HG03460 (cell line): ENCODE data around the gene NPHP4.

Source experiments
- ATAC-seq: cut with Tn5 transposase; IDR thresholded peaks from one replicate; pipeline ENCODE4 v1.9.1; 2021; ENCODE audit not compliant: unreplicated experiment

NPHP4 gene

GRCh38 chr1:5837976-5838653, 154.1 kb downstream of the NPHP4 start:
- no peak for ATAC-seq

GRCh38 chr1:5836776-5837440, 155.3 kb downstream of the NPHP4 start:
- ATAC-seq: no peak

DNA sequence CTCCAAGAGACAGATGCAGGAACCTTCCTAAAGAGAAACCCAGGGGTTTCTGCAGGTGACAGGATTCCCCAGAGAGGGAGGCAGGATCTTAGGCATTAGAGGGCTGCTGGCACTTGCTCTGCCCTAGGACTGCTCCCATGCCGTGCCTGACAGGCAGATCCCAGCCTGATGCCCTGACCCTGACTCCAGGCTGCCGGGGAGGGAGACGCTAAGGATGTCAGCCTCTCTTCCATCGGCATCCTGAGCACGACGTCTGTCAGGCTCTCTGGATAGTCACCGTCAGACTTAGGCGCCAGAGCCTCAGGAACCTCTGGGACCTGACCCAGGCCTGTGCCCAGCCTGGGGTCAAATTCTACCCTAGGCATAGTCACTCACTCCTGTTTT, 157.1 kb downstream of the NPHP4 start:
- no peak for ATAC-seq

DNA sequence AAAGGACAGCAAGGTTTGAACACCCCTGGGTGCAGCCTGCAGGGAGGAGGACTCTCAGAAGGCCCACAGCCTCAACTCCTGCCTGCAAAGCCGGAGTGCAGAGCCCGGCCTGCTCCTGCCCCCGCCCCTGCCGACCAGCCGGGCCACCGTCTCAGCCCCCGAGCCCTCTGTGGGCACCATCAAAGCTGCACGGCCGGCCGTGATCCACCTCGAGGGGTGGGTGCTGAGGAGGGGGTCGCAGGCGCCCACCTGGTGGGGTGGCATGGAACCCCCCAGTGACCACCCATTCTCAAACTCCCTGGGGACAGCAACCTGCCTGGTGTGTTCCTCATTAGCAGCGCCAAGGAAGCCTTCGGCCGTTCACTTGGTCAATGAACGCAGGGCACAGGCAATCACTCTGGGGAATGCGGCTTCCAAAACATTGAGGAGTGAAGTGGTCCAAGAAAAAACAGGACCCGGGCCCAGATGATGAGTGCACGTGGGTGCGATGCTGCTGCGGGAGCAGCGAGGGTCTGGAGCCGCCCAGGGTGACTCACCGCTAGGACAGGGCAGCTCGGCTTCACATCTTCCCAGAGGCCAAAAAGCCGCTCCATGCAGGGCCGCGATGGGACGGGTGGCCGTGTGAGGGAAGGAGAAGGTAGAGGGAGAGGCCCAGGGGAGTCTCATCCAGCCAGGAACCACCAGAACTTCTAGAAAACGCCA, 157.6 kb downstream of the NPHP4 start:
- no peak for ATAC-seq

DNA sequence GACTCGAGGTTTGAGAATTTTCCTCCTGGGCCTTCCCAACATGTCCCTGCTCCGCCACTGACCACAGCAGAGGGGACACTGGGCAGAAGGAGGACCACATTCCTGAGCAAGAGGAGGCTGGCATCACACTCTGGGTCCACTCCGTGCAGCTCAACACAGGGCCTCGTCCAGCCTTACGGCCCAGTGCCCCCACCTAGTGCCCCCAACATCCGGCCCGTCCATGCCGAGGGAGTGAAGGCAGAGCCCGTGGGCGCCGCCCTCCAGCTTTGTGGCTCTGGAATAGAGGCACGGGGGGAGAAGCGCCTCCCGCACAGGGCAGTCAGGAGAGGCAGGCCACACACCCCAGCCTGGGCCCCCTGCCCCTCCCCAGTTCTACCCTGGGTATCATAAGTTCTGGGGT, 158.3 kb downstream of the NPHP4 start:
- no peak for ATAC-seq

- ATAC-seq: no peak
These were observed 159.0 kb downstream of the NPHP4 start for GRCh38 chr1:5832916-5833895.

GRCh38 chr1:5831600-5832335, 160.5 kb downstream of the NPHP4 start:
- ATAC-seq: no peak

- ATAC-seq: no peak
These were observed 161.2 kb downstream of the NPHP4 start for GRCh38 chr1:5830771-5831599.

GRCh38 chr1:5829414-5829813, 162.8 kb downstream of the NPHP4 start:
- no peak for ATAC-seq

GRCh38 chr1:5828308-5828935, 163.8 kb downstream of the NPHP4 start:
- ATAC-seq: no peak

GRCh38 chr1:5827516-5827915, 164.7 kb downstream of the NPHP4 start:
- no peak for ATAC-seq

GRCh38 chr1:5826601-5827000, 165.6 kb downstream of the NPHP4 start:
- no peak for ATAC-seq

DNA sequence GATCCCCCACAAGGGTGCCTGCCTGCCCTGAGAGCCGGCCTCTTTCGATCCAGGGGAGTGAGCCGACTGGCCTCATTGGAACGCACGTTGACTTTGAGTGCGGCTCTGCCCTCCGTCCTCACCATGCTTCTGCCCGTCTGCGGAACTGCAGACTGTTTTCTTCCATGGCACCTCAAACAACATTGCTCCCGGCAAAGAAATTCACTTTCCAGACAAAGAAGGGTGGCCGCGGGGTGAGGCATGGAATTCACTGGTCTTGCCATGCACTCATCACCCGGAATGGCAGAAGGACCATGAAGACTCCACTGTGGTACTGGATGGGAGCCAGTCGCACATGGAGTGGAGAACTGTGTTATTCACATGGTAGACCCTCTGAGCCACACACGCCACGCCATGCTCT, 169.5 kb downstream of the NPHP4 start:
- no peak for ATAC-seq

DNA sequence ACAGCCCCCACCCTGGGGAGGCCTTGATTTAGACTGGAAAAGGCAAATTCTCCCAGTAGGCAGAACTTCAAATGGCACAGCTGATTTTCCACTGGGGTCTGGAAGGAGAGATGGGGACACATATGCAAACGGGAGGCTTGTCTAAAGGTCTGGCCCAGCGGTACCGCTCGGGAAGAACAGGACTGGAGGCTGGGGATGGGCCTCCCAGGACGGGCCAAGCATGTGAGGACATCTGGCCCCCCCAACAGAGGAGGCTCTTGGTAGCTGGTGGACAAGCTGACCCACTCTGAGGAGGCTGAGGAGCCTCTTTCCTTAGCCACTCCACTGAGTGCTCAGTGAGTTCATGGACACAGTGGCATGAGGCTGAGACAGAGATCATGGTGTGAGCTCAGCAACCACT, 170.0 kb downstream of the NPHP4 start:
- ATAC-seq: no peak

DNA sequence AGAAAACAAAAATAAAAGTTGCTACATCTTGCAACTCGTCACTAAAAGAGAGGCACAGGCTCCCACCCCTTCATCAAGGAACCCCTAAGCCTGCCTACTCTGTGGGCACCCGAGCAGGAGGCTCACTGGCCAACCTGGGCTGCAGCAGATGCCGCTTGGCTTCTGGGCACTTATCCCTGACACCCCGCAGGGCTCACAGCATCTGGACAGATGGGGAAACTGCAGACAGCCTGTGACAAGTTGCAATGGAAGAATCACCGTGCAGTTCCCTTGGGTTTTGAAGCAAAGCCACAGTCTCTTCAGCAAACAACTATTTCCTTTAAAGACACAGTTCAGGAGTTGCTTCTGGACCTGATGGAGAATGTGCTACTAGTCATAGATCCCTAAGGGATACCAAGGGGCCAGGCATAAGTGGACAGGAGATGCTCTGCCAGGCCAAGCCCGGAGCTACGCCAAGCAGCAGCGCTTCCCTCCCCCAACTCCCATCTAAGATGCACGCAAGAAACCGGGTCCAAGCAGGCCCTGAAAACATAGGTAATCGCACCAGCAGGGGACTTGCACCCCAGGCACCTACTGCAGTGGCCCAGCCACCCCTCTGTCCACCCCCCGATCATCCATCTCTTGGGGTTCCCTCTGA, 170.6 kb downstream of the NPHP4 start:
- ATAC-seq: no peak

GRCh38 chr1:5820026-5820421, 172.2 kb downstream of the NPHP4 start:
- no peak for ATAC-seq

DNA sequence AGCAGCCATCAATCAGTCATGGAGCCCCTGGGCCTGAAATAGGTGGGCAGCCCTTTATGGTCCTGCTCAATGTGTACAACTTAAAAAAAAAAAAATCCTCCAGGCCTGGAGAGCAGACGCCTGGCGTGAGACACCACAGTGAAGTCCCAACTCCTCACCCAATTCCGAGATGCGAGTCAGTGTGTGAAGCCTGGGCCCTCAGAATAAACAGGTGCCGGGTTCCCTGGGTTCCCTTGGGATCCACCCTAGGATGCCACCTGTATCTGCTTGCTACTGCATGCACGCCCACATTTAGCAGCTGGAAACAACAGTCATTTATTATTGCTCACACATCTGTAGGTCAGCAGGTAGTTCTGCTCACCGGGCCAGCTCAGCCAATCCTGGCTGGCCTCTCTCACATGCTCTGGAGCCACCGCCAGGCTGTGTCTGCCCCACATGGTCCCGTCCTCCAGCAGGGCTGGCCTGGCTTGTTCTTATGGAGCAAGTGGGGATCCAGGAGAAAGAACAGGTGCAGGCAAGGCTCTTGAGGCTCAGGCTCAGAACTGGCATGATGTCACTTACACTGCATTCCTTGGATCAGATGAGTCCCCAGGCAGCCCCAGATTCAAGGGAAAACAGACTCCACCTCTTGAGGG, 172.7 kb downstream of the NPHP4 start:
- ATAC-seq: no peak

GRCh38 chr1:5818755-5819154, 173.5 kb downstream of the NPHP4 start:
- no peak for ATAC-seq
